ENCODE data around the gene SOWAHA.

DNA sequence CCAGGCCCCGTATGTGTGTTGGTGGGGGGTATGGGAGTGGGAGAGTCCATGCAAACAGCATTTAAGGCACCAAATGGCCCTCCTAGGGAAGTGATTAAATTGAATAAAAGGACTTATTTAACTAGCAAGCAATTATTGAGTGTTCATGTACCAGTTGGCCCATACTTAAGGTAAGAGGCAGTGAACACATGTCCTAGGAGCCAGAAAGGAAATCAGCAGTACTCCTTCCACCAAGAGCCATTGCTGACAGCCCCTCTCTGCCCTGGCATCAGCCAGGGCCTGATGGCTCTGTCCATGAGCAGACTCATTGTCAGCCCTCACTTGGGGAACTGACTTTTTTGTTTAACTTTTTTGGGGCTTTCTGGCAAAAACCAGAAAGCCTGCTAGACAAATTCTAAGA, 27.8 kb downstream of the SOWAHA start:
- TF ChIP-seq POLR2A (IDR thresholded peaks at IDR 0.05; ENCODE audit: borderline replicate concordance, extremely low read depth, insufficient read depth, insufficient read length) (no peak), CTCF (IDR thresholded peaks at IDR 0.05 in 2 of 3, conservative IDR thresholded peaks at IDR 0.05 in 1 of 3; ENCODE audit: borderline replicate concordance in 1 of 3, insufficient read depth in 1 of 3, low read depth in 2 of 3, low read length in 2 of 3) (no peak), JUND (IDR thresholded peaks at IDR 0.05) (no peak), EGR1 (IDR thresholded peaks at IDR 0.05; ENCODE audit: low read depth) (no peak), RAD21 (IDR thresholded peaks at IDR 0.05; ENCODE audit: low read depth) (no peak), EZH2 (IDR thresholded peaks at IDR 0.05) (no peak)

All from HCT116 (cell line).